Measurements from ENCODE around the gene LSM3.

Gene LSM3

DNA sequence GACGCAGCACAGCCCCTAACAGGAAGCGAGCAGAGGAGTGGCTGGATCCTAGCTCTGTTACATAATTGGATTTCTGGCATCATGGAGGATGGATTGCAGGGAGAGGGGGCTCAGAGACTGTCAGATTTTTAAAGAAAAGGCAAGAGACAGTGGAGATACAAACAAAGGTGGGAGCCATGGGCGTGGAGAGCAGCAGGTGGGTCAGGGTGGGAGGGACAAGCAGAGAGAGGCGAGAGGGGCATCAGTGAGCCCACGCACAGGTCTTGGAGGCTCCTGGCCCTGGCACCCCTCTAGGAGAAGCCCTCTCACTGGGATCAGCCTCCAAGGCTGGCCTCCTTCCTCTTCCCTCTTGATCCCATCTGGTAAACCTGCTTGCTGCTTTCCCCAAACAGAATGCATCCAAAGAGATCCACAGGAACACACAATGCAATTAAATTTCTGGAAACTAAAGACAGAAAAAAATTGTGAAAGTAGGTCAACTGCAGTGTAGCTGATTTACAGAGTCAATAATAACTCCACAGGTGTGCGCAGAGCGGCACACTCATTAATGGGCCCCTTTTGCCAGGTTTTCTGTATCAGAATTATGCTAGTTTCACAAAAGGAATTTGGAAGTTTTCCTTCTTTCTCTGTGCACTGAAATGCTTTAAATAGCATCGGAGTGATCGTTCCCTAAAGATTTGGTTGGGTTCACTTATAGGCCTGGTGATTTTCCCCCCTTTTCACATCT, 66.1 kb downstream of the LSM3 start:
- DNase-seq = no peak

GRCh38 chr3:14245248-14245639, 66.6 kb downstream of the LSM3 start:
- DNase-seq = no peak

DNA sequence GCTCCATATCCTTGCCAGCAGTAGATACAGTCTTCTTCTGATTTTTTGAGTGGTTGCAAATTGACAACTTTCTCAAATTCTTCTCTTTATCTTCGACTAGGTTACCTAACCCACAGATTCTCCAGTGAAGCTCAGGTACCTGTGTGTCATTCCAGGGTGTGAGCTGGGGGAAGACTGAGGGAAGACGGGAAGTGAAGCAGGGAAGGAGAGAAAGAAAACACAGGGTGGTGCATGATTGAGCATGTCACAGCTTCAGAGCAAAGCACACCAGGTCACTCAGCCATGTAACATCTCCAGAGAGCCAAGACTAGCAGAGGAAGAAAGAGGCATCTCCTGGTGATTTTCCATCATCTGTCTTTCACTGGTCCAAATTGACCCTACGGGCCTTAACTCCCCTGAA, 67.2 kb downstream of the LSM3 start:
- no peak for DNase-seq

GRCh38 chr3:14246414-14246813, 67.8 kb downstream of the LSM3 start:
- no peak for DNase-seq

DNA sequence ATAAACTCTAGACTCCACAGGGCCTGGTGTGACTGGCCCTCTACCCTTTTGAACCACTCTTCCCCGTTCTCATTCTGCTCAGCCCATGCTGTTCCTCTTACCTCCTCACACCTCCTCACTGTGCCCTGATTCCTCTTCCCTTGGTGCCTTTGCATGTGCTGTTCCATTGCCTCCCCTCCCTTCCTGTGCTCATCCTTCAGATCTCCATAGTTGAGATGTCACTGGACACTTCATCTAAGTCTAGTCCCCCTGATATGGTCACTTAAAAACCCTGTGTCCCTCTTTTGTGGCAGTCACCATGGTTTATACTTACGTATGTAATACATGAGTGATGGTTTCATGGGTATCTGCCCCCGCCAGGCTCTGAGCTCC, 69.8 kb downstream of the LSM3 start:
- no peak for DNase-seq

DNA sequence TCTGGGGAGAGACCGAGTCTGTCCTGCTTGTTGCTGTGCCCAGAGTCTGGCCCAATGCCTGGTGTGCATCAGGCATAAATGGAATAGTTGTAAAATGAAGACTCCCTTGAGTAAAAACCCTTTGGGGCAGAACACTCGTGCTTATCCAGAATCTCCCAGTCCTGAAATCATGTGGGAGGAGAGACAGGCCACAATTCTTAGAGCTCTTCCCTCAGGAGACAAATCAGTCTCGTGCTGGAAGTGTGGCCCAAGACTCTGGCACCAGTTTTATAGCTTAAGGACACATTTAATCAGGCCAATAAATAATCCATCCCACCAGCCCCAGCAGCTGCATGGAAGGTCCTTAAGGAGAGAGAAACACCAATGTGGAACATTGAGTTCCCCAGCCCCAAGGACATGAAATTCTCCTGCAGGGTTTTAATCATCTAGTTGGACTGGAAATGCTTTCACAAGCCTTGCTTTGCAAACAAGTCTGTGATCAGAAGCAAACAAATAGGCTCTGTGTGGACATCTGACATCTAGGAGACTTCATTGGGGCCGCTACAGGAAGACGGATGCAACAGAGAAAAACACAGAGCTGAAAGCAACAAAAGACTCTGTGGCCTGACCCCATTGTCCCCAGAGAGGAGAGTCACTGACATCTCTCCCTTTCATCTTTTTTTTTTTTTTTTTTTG, 70.4 kb downstream of the LSM3 start:
- no peak for DNase-seq

Data from NCI-H774 (cell line).